ENCODE data around the gene CCDC78.

CCDC78 gene

DNA sequence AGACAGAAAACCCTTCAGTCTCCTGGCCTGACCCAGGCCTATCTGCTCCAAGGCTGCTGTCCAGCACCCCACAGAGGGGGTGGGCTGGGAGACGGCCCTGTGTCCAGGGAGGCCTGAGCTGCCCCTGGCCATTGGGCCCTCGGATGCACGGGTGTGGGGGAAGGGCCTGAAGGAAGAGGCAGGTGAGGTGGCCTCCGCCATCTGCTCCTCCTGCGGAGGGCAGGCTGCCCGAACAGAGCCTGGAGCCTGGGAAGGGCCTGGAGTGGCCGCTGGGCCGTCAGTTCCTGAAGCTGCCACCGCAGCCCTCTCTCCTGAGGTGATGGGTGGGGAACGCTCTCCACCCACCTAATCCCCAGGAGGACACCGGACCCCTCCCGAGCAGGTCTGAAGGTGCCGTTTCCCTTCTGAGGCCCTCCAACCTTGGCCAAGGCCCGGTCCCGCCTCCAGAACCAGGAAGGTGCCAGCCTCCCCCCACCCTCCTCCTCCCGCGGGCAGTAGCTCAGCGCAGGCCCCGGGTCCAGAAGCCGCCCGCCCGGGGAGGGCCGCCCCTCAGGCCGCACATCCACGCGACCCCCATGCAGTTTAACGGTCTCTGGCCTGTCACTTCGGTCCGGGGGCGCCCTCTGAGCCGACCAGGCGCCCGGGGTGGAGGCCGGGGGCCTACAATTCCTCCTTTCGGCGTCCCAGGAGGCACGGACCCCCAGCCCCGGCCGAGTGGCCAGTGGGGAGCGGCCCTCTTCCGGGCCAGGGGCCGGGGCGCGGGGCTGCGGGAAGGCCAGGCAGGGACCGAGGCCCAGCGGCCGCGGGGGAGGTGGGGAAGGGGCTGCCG, 21.5 kb downstream of the CCDC78 start:
- peaks cover 5 to 35% of the 10 kb centered on the region in 2 donors for H3K4me1 ChIP-seq (ENCODE audit: control insufficient read depth in 2 of 2, insufficient read depth in 1 of 2, low read depth in 1 of 2, low read length in 2 of 2)

GRCh38 chr16:704047-704446, 22.2 kb downstream of the CCDC78 start:
- Histone ChIP-seq H3K36me3 (replicated peaks in 1 of 2; ENCODE audit: control insufficient read depth in 2 of 2, insufficient read depth in 2 of 2, low read length in 2 of 2) (no peaks in the 10 kb centered on the region), H4K91ac (ENCODE audit: low read depth, low read length, poor library complexity) (no peak overlapping the region), H4K8ac (ENCODE audit: low read depth, low read length) (no peak overlapping the region), H2BK15ac (ENCODE audit: low read length) (peak overlapping the region; percentile 17), H3K4me3 (ENCODE audit: low read length in 2 of 2) (peak overlapping the region in 1 of 2 donors; percentile 64), H3K4me2 (ENCODE audit: insufficient read depth, low read length, poor library complexity, severe bottlenecking) (no peak overlapping the region), H3K79me1 (ENCODE audit: low read depth, low read length) (peaks cover 2% of the 10 kb centered on the region), H3K9ac (ENCODE audit: low read depth, low read length, poor library complexity) (no peak overlapping the region), H3K4ac (ENCODE audit: low read length) (no peak overlapping the region), H2BK120ac (ENCODE audit: low read depth, low read length) (peak overlapping the region; percentile 76), H3K4me1 (ENCODE audit: control insufficient read depth in 2 of 2, insufficient read depth in 1 of 2, low read depth in 1 of 2, low read length in 2 of 2) (peaks cover under 1 to 29% of the 10 kb centered on the region in 2 donors), H3K27ac (replicated peaks; ENCODE audit: low read length) (no peak overlapping the region), H2BK5ac (ENCODE audit: low read length) (peak overlapping the region; percentile 75), H3K27me3 (ENCODE audit: control insufficient read depth in 3 of 3, insufficient read depth in 3 of 3, low read depth in 1 of 3, low read length in 3 of 3) (peaks cover 41 to 95% (median 51%) of the 10 kb centered on the region in 3 experiments), H3K23ac (ENCODE audit: low read depth, low read length, poor library complexity) (peak overlapping the region; percentile 91), H2BK12ac (ENCODE audit: low read length) (no peak overlapping the region), H3K18ac (ENCODE audit: low read length) (no peak overlapping the region), H3K9me3 (replicated peaks in 1 of 2; ENCODE audit: control insufficient read depth in 2 of 2, insufficient read depth in 1 of 2, low read depth in 1 of 2, low read length in 2 of 2) (no peaks in the 10 kb centered on the region), H3K14ac (ENCODE audit: low read length) (no peak overlapping the region), H2AK5ac (ENCODE audit: low read depth, low read length) (no peak overlapping the region), H2AFZ (ENCODE audit: low read length) (no peak overlapping the region)
- WGBS, 2 donors (ENCODE audit: extremely low coverage in 2 of 2, insufficient read length in 2 of 2, insufficient replicate concordance in 1 of 2) = no CpG with 5 or more reads among the region's 7 CpGs
- DNase-seq (ENCODE audit: low spot score) = no peak

More for the DNA sequence above, 21.5 kb downstream of the CCDC78 start:
- Histone ChIP-seq H2AK5ac (ENCODE audit: low read depth, low read length) (peak overlapping the region; percentile 81), H2BK15ac (ENCODE audit: low read length) (no peak overlapping the region), H3K4me3 (ENCODE audit: low read length in 2 of 2) (peak overlapping the region; percentile 30 to 64), H2BK5ac (ENCODE audit: low read length) (peak overlapping the region; percentile 39), H2BK120ac (ENCODE audit: low read depth, low read length) (peak overlapping the region; percentile 76), H3K79me1 (ENCODE audit: low read depth, low read length) (peaks cover 2% of the 10 kb centered on the region), H3K27me3 (ENCODE audit: control insufficient read depth in 3 of 3, insufficient read depth in 3 of 3, low read depth in 1 of 3, low read length in 3 of 3) (peaks cover 41 to 92% (median 51%) of the 10 kb centered on the region in 3 experiments), H4K91ac (ENCODE audit: low read depth, low read length, poor library complexity) (no peak overlapping the region), H3K4ac (ENCODE audit: low read length) (no peak overlapping the region), H2BK12ac (ENCODE audit: low read length) (no peak overlapping the region), H3K23ac (ENCODE audit: low read depth, low read length, poor library complexity) (peak overlapping the region; percentile 91), H3K18ac (ENCODE audit: low read length) (peak overlapping the region; percentile 83), H3K9ac (ENCODE audit: low read depth, low read length, poor library complexity) (peak overlapping the region; percentile 60), H3K36me3 (replicated peaks in 1 of 2; ENCODE audit: control insufficient read depth in 2 of 2, insufficient read depth in 2 of 2, low read length in 2 of 2) (no peaks in the 10 kb centered on the region), H4K8ac (ENCODE audit: low read depth, low read length) (no peak overlapping the region), H2AFZ (ENCODE audit: low read length) (peak overlapping the region; percentile 82), H3K9me3 (replicated peaks in 1 of 2; ENCODE audit: control insufficient read depth in 2 of 2, insufficient read depth in 1 of 2, low read depth in 1 of 2, low read length in 2 of 2) (no peaks in the 10 kb centered on the region), H3K27ac (replicated peaks; ENCODE audit: low read length) (no peak overlapping the region), H3K4me2 (ENCODE audit: insufficient read depth, low read length, poor library complexity, severe bottlenecking) (peak overlapping the region; percentile 69), H3K14ac (ENCODE audit: low read length) (peak overlapping the region; percentile 17)
- DNase-seq (ENCODE audit: low spot score) = no peak
- WGBS, 2 donors (ENCODE audit: extremely low coverage in 2 of 2, insufficient read length in 2 of 2, insufficient replicate concordance in 1 of 2) = no CpG with 5 or more reads among the region's 50 CpGs

DNA sequence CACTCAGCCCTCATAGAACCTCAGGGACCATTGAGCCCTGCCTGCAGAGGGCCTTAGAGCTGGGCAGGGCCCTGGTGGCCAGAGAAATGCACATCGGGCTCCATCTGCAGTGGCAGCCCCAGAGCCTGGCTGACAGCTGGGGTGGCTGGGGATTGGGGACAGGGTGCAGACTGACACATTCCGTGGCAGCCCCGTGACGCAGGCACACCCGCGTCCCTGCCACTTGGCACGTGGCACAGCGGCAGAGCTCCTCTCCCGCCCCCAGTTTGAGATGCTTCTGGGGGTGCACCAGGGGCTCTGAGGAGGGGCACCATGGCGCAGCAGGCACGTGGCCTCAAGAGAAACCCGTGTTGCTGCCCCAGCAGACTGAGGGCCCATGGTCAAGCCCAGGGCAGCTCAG, 22.8 kb downstream of the CCDC78 start:
- H2BK5ac ChIP-seq (ENCODE audit: low read length) = peak overlapping the region; percentile 75
- WGBS, 2 donors (ENCODE audit: extremely low coverage in 2 of 2, insufficient read length in 2 of 2, insufficient replicate concordance in 1 of 2) = no CpG with 5 or more reads among the region's 12 CpGs

GRCh38 chr16:702341-702740, 23.9 kb downstream of the CCDC78 start:
- peak overlapping the region; percentile 53 for H2BK5ac ChIP-seq (ENCODE audit: low read length)
- no peak overlapping the region for H3K4me2 ChIP-seq (ENCODE audit: insufficient read depth, low read length, poor library complexity, severe bottlenecking)
- H3K27me3 ChIP-seq (ENCODE audit: control insufficient read depth in 3 of 3, insufficient read depth in 3 of 3, low read depth in 1 of 3, low read length in 3 of 3) = peaks cover 41 to 87% (median 44%) of the 10 kb centered on the region in 3 experiments
- peak overlapping the region in 1 of 2 donors; percentile 59 for H3K4me3 ChIP-seq (ENCODE audit: low read length in 2 of 2)
- peak overlapping the region; percentile 17 for H3K18ac ChIP-seq (ENCODE audit: low read length)
- H2BK15ac ChIP-seq (ENCODE audit: low read length) = no peak overlapping the region
- no peak overlapping the region for H3K4ac ChIP-seq (ENCODE audit: low read length)
- no peak overlapping the region for H2BK12ac ChIP-seq (ENCODE audit: low read length)
- H3K14ac ChIP-seq (ENCODE audit: low read length) = no peak overlapping the region
- no peak overlapping the region for H2AK5ac ChIP-seq (ENCODE audit: low read depth, low read length)
- H4K91ac ChIP-seq (ENCODE audit: low read depth, low read length, poor library complexity) = no peak overlapping the region
- no peaks in the 10 kb centered on the region for H3K36me3 ChIP-seq (replicated peaks in 1 of 2; ENCODE audit: control insufficient read depth in 2 of 2, insufficient read depth in 2 of 2, low read length in 2 of 2)
- no peak overlapping the region for H3K23ac ChIP-seq (ENCODE audit: low read depth, low read length, poor library complexity)
- H3K79me1 ChIP-seq (ENCODE audit: low read depth, low read length) = peaks cover 2% of the 10 kb centered on the region
- WGBS, 2 donors (ENCODE audit: extremely low coverage in 2 of 2, insufficient read length in 2 of 2, insufficient replicate concordance in 1 of 2) = no CpG with 5 or more reads among the region's 19 CpGs
- H3K4me1 ChIP-seq (ENCODE audit: control insufficient read depth in 2 of 2, insufficient read depth in 1 of 2, low read depth in 1 of 2, low read length in 2 of 2) = peaks cover 0 to 25% of the 10 kb centered on the region in 2 donors
- no peaks in the 10 kb centered on the region for H3K9me3 ChIP-seq (replicated peaks in 1 of 2; ENCODE audit: control insufficient read depth in 2 of 2, insufficient read depth in 1 of 2, low read depth in 1 of 2, low read length in 2 of 2)
- no peak overlapping the region for H2BK120ac ChIP-seq (ENCODE audit: low read depth, low read length)
- H3K9ac ChIP-seq (ENCODE audit: low read depth, low read length, poor library complexity) = no peak overlapping the region
- H2AFZ ChIP-seq (ENCODE audit: low read length) = no peak overlapping the region
- DNase-seq (ENCODE audit: low spot score) = no peak
- H4K8ac ChIP-seq (ENCODE audit: low read depth, low read length) = no peak overlapping the region
- no peak overlapping the region for H3K27ac ChIP-seq (replicated peaks; ENCODE audit: low read length)

More for the DNA sequence above, 22.8 kb downstream of the CCDC78 start:
- H3K4ac ChIP-seq (ENCODE audit: low read length) = no peak overlapping the region
- H3K4me2 ChIP-seq (ENCODE audit: insufficient read depth, low read length, poor library complexity, severe bottlenecking) = no peak overlapping the region
- H3K14ac ChIP-seq (ENCODE audit: low read length) = no peak overlapping the region
- H3K27ac ChIP-seq (replicated peaks; ENCODE audit: low read length) = no peak overlapping the region
- no peak overlapping the region for H3K9ac ChIP-seq (ENCODE audit: low read depth, low read length, poor library complexity)
- H2BK15ac ChIP-seq (ENCODE audit: low read length) = peak overlapping the region; percentile 17
- no peak for DNase-seq (ENCODE audit: low spot score)
- H4K91ac ChIP-seq (ENCODE audit: low read depth, low read length, poor library complexity) = no peak overlapping the region
- no peaks in the 10 kb centered on the region for H3K36me3 ChIP-seq (replicated peaks in 1 of 2; ENCODE audit: control insufficient read depth in 2 of 2, insufficient read depth in 2 of 2, low read length in 2 of 2)
- peaks cover 0 to 25% of the 10 kb centered on the region in 2 donors for H3K4me1 ChIP-seq (ENCODE audit: control insufficient read depth in 2 of 2, insufficient read depth in 1 of 2, low read depth in 1 of 2, low read length in 2 of 2)
- no peaks in the 10 kb centered on the region for H3K9me3 ChIP-seq (replicated peaks in 1 of 2; ENCODE audit: control insufficient read depth in 2 of 2, insufficient read depth in 1 of 2, low read depth in 1 of 2, low read length in 2 of 2)
- no peak overlapping the region for H2BK12ac ChIP-seq (ENCODE audit: low read length)
- peaks cover 41 to 92% (median 51%) of the 10 kb centered on the region in 3 experiments for H3K27me3 ChIP-seq (ENCODE audit: control insufficient read depth in 3 of 3, insufficient read depth in 3 of 3, low read depth in 1 of 3, low read length in 3 of 3)
- H4K8ac ChIP-seq (ENCODE audit: low read depth, low read length) = no peak overlapping the region
- no peak overlapping the region for H2AK5ac ChIP-seq (ENCODE audit: low read depth, low read length)
- H3K4me3 ChIP-seq (ENCODE audit: low read length in 2 of 2) = no peak overlapping the region
- no peak overlapping the region for H3K18ac ChIP-seq (ENCODE audit: low read length)
- H3K23ac ChIP-seq (ENCODE audit: low read depth, low read length, poor library complexity) = peak overlapping the region; percentile 91
- no peak overlapping the region for H2AFZ ChIP-seq (ENCODE audit: low read length)
- peaks cover 2% of the 10 kb centered on the region for H3K79me1 ChIP-seq (ENCODE audit: low read depth, low read length)
- no peak overlapping the region for H2BK120ac ChIP-seq (ENCODE audit: low read depth, low read length)

Data from neuronal stem cell (in vitro differentiated cells).